Heart left ventricle (tissue), 16 donors: Measurements from ENCODE around the gene TRIM65. TPM values are rescaled to one million over a fixed set of nuclear protein-coding genes. Genes with fewer than 3 reads are reported as not detected.

Experiments
- ATAC-seq, 4 donors: fragments of 200-7000 bp; cut with Tn5 transposase; one replicate each; pipeline ENCODE4 v1.9.1; 2020 to 2022; ENCODE audit warnings: moderate library complexity in 4 of 4, mild to moderate bottlenecking in 3 of 4, moderate number of reproducible peaks in 1 of 4
- DNase-seq, 5 donors: peaks; one replicate each; pipeline ENCODE4 v3.0.0-alpha.2; 2020
- H3K27ac ChIP-seq, 12 donors: fragments of 200-600 bp; sonication (generic) in 4 of 12; one replicate each; pipeline versions ENCODE4 v1.5.0 to v1.8.0; 2016 to 2022; ENCODE audit warnings: mild to moderate bottlenecking in 2 of 12
- H3K27me3 ChIP-seq, 9 donors: fragments of 200-600 bp; sonication (generic) in 2 of 9; one replicate each; pipeline versions ENCODE4 v1.5.1 to v1.8.0; 2016 to 2022; ENCODE audit warnings: mild to moderate bottlenecking in 3 of 9
- H3K36me3 ChIP-seq, 9 donors: fragments of 200-600 bp; sonication (generic) in 2 of 9; one replicate each; pipeline versions ENCODE4 v1.5.0 to v1.8.0; 2018 to 2022; ENCODE audit warnings: mild to moderate bottlenecking in 2 of 9
- H3K4me1 ChIP-seq, 12 donors: fragments of 200-600 bp; sonication (generic) in 4 of 12; one replicate each; pipeline versions ENCODE4 v1.5.0 to v1.8.0; 2016 to 2022; ENCODE audit warnings: mild to moderate bottlenecking in 3 of 12
- H3K4me3 ChIP-seq, 12 donors: fragments of 200-600 bp; sonication (generic) in 4 of 12; one replicate each; pipeline versions ENCODE4 v1.5.0 to v1.8.0; 2017 to 2022; ENCODE audit warnings: mild to moderate bottlenecking in 9 of 12, moderate library complexity in 4 of 12
- H3K9me3 ChIP-seq, 12 donors: fragments of 200-600 bp; sonication (generic) in 4 of 12; one replicate each; pipeline versions ENCODE4 v1.5.0 to v1.8.0; 2016 to 2022; ENCODE audit warnings: mild to moderate bottlenecking in 1 of 12
- CTCF ChIP-seq, 12 donors: fragments of 200-600 bp; sonication (generic) in 4 of 12; IDR thresholded peaks; one replicate each; pipeline versions ENCODE4 v1.5.0 to v1.8.0; 2018 to 2022; ENCODE audit warnings: antibody characterized with exemption in 12 of 12, mild to moderate bottlenecking in 5 of 12
- POLR2A ChIP-seq, 2 donors: fragments of 450-650 bp; IDR thresholded peaks; one replicate each; pipeline ENCODE4 v1.6.1; 2017; ENCODE audit warnings: antibody characterized with exemption in 2 of 2, mild to moderate bottlenecking in 2 of 2, moderate library complexity in 2 of 2
- WGBS, 4 donors: extraction: QIAGEN DNeasy Blood & Tissue Kit in 2 of 4; methylation state at CpG; one replicate each; pipeline versions ENCODE4 v1.1.5 to v1.1.7; 2013 to 2018; 5-methylcytosine and 5-hydroxymethylcytosine counted together
- intact Hi-C, 10 donors: fragments of 100-400 bp; cut with DNase I; formaldehyde crosslinking; loops; one replicate each; pipeline versions ENCODE4 v1.11.1 to v1.14.2; 2022
- polyA plus RNA-seq, 2 donors: library from polyadenylated mRNA; stranded (reverse); fragments of 200-250 nt; gene quantifications; one replicate each; pipeline ENCODE4 v1.2.3, GENCODE V29; 2013
- total RNA-seq, 9 donors: library from RNA; depleted of rRNA in 2 of 9; stranded (reverse); fragments of >200 nt in 2 of 9; fragmentation: NEBNext Ultra II Directional in 3 of 9; extraction: Animal tissue kit (Norgen Biotek cat#: 25700) in 3 of 9; gene quantifications; one replicate each; pipeline versions ENCODE4 v1.1.0 to v1.2.4, GENCODE V29; 2016 to 2023
- donor health status: ischemic (EF 13 %, LVEDD 7.1; RV severe dilation, severe dysfunction).
- donor health status: healthy with polysubstance abuse.
- donor health status: DM: no; HTN: yes; CAD: no.
- donor health status: DM: no; HTN: no; CAD: no.
- donor health status: ischemic (EF 25% LVEDD 6.9; RV normal size, moderate dysfunction).
- donor health status: ischemic (EF 25% LVEDD 5.7; RV mildly dilated, moderate dysfunction).
- donor health status: healthy.
- donor health status: DM: yes; HTN: yes; CAD: no.
- donor health status: ischemic (EF 35%, LVEDD 5.7; RV mildly dilated, moderate dysfunction).
- donor health status: nonischemic (EF 11% LVEDD 7.7; RV severe dilation, severe dysfunction).
- donor health status: DM: yes; HTN: yes; CAD: no.
- donor health status: PGD.
- donor health status: ischemic (EF 29% LVEDD 5.4; RV normal size, mild dysfunction).
- donor health status: nonischemic (EF 23%, LVEDD 6.1; RV moderate dilation, normal function).

Gene TRIM65
- total and polyA plus RNA-seq, 11 donors, result 6.8 to 16.1 (median 9.5) TPM

GRCh38 chr17:75849724-75850123 is 47.0 kb downstream of the TRIM65 start:
- intact Hi-C loops, result loop anchor here in 5 of 10 donors (2.0 to 10.0 kb wide), 3 partner anchors 45 to 72 kb away; partner anchors contain the start of gene TRIM65 (in 1 of the 5)
- ATAC-seq (no peak), DNase-seq (no peak)
- no peaks in the 10 kb centered on the region for H3K9me3 ChIP-seq
- WGBS, 4 donors, result 58 to 68% (median 65%) methylated on average over 9 of the region's 9 CpGs
- H3K36me3 ChIP-seq, result peaks cover 3 to 77% (median 73%) of the 10 kb centered on the region in 9 donors
- H3K4me1 ChIP-seq, result peaks cover 32 to 100% (median 90%) of the 10 kb centered on the region in 12 donors
- no peaks in the 10 kb centered on the region for H3K27me3 ChIP-seq
- peak overlapping the region in 11 of 12 donors; percentile 74 to 99 (median 86) for H3K27ac ChIP-seq
- no peak overlapping the region for H3K4me3 ChIP-seq
- TF ChIP-seq CTCF (IDR thresholded peaks at IDR 0.05) (no peak), POLR2A (IDR thresholded peaks at IDR 0.05) (no peak)

GRCh38 chr17:75849279-75849646 is 47.5 kb downstream of the TRIM65 start:
- WGBS, 4 donors, result 61 to 74% (median 63%) methylated on average over 9 to 11 of the region's 11 CpGs
- peaks cover 36 to 100% (median 91%) of the 10 kb centered on the region in 12 donors for H3K4me1 ChIP-seq
- DNase-seq, result no peak
- H3K4me3 ChIP-seq, result no peak overlapping the region
- H3K9me3 ChIP-seq, result no peaks in the 10 kb centered on the region
- no peaks in the 10 kb centered on the region for H3K27me3 ChIP-seq
- peaks cover 3 to 77% (median 73%) of the 10 kb centered on the region in 9 donors for H3K36me3 ChIP-seq
- peak overlapping the region in 11 of 12 donors; percentile 74 to 99 (median 86) for H3K27ac ChIP-seq
- no peak for ATAC-seq
- intact Hi-C loops, result loop anchor here in 4 of 10 donors (2.0 to 10.0 kb wide), 3 partner anchors 46 to 72 kb away; partner anchors contain the start of gene TRIM65 (in 1 of the 4)
- no peak for TF ChIP-seq POLR2A (IDR thresholded peaks at IDR 0.05)
- TF ChIP-seq CTCF (IDR thresholded peaks at IDR 0.05), result no peak

GRCh38 chr17:75848523-75849278 is 48.0 kb downstream of the TRIM65 start:
- Histone ChIP-seq H3K27ac (peak overlapping the region; percentile 3 to 99 (median 87)), H3K27me3 (no peaks in the 10 kb centered on the region), H3K4me1 (peaks cover 36 to 100% (median 89%) of the 10 kb centered on the region in 12 donors), H3K36me3 (peaks cover 3 to 77% (median 73%) of the 10 kb centered on the region in 9 donors), H3K9me3 (no peaks in the 10 kb centered on the region), H3K4me3 (peak overlapping the region in 1 of 12 donors; percentile 8)
- DNase-seq (peak; percentile 76 to 86 (median 80)), ATAC-seq (peak; percentile 18 to 67 (median 38))
- WGBS, 4 donors, result 37 to 50% (median 43%) methylated on average over 16 of the region's 16 CpGs
- TF ChIP-seq POLR2A (IDR thresholded peaks at IDR 0.05) (no peak), CTCF (IDR thresholded peaks at IDR 0.05) (peak; percentile 46 to 76 (median 62))
- intact Hi-C loops, result loop anchor here in 4 of 10 donors (2.0 to 10.0 kb wide), 3 partner anchors 46 to 71 kb away; partner anchors contain the start of gene TRIM65 (in 1 of the 4)
